Trophoblast cell (in vitro differentiated cells and primary cell): ENCODE measurements around the gene ARAP2.

ENCODE experiments used
- DNase-seq, 2 donors: peaks; one replicate each; pipeline ENCODE4 v3.0.0-alpha.2; 2016
- H2AFZ ChIP-seq: 2 replicates; pipeline ENCODE4 v1.6.1; 2013; ENCODE audit warnings: low read length, moderate library complexity, mild to moderate bottlenecking; ENCODE audit not compliant: insufficient read depth, poor library complexity
- H2AK5ac ChIP-seq: 2 replicates; pipeline ENCODE4 v1.6.1; 2013; ENCODE audit warnings: mild to moderate bottlenecking, low read length
- H2BK120ac ChIP-seq: 2 replicates; pipeline ENCODE4 v1.6.1; 2013; ENCODE audit warnings: low read length, mild to moderate bottlenecking, moderate library complexity; ENCODE audit not compliant: insufficient read depth, poor library complexity
- H2BK12ac ChIP-seq: 2 replicates; pipeline ENCODE4 v1.6.1; 2013; ENCODE audit warnings: mild to moderate bottlenecking, low read length, moderate library complexity
- H2BK5ac ChIP-seq: 2 replicates; pipeline ENCODE4 v1.6.1; 2013; ENCODE audit warnings: low read length, low read depth, moderate library complexity, mild to moderate bottlenecking; ENCODE audit not compliant: poor library complexity
- H3K14ac ChIP-seq: 2 replicates; pipeline ENCODE4 v1.6.1; 2013; ENCODE audit warnings: mild to moderate bottlenecking, low read length
- H3K18ac ChIP-seq: 2 replicates; pipeline ENCODE4 v1.6.1; 2013; ENCODE audit warnings: mild to moderate bottlenecking, low read length
- H3K23ac ChIP-seq: 2 replicates; pipeline ENCODE4 v1.6.1; 2013; ENCODE audit warnings: low read length
- H3K27ac ChIP-seq: 2 replicates; pipeline ENCODE4 v1.5.1; 2013; ENCODE audit warnings: low read depth, mild to moderate bottlenecking, inconsistent platforms, low read length, moderate library complexity
- H3K27me3 ChIP-seq: 2 replicates; pipeline ENCODE4 v1.6.1; 2013; ENCODE audit warnings: inconsistent platforms, mild to moderate bottlenecking, low read length, moderate library complexity; ENCODE audit not compliant: insufficient read depth
- H3K36me3 ChIP-seq, 2 experiments: 1 replicate in 1 of 2; 2 replicates in 1 of 2; pipeline ENCODE4 v1.6.1; 2013; ENCODE audit warnings: low read length in 2 of 2, mild to moderate bottlenecking in 2 of 2, moderate library complexity in 1 of 2; ENCODE audit not compliant: insufficient read depth in 2 of 2, control insufficient read depth in 1 of 2
- H3K4ac ChIP-seq: 2 replicates; pipeline ENCODE4 v1.6.1; 2013; ENCODE audit warnings: low read depth, mild to moderate bottlenecking, low read length, moderate library complexity
- H3K4me1 ChIP-seq, 2 experiments: 1 replicate in 1 of 2; 2 replicates in 1 of 2; pipeline ENCODE4 v1.6.1; 2013; ENCODE audit warnings: low read length in 2 of 2, mild to moderate bottlenecking in 2 of 2, moderate library complexity in 1 of 2; ENCODE audit not compliant: insufficient read depth in 2 of 2, control insufficient read depth in 1 of 2
- H3K4me2 ChIP-seq: 2 replicates; pipeline ENCODE4 v1.6.1; 2013; ENCODE audit warnings: inconsistent platforms, mild to moderate bottlenecking, low read length, moderate library complexity
- H3K4me3 ChIP-seq: 2 replicates; pipeline ENCODE4 v1.5.1; 2013; ENCODE audit warnings: mild to moderate bottlenecking, low read depth, low read length, inconsistent platforms
- H3K79me1 ChIP-seq: one replicate; pipeline ENCODE4 v1.6.1; 2013; ENCODE audit warnings: low read length
- H3K79me2 ChIP-seq: 2 replicates; pipeline ENCODE4 v1.6.1; 2013; ENCODE audit warnings: low read length, mild to moderate bottlenecking; ENCODE audit not compliant: control insufficient read depth, insufficient read depth, poor library complexity
- H3K9ac ChIP-seq: 2 replicates; pipeline ENCODE4 v1.6.1; 2013; ENCODE audit warnings: mild to moderate bottlenecking, low read length
- H3K9me3 ChIP-seq: 2 replicates; pipeline ENCODE4 v1.6.1; 2013; ENCODE audit warnings: low read depth, mild to moderate bottlenecking, control low read depth, inconsistent platforms, low read length; ENCODE audit not compliant: insufficient read depth
- H4K12ac ChIP-seq: 2 replicates; pipeline ENCODE4 v1.6.1; 2013; ENCODE audit warnings: low read depth, mild to moderate bottlenecking, low read length, moderate library complexity
- H4K8ac ChIP-seq: 2 replicates; pipeline ENCODE4 v1.6.1; 2013; ENCODE audit warnings: low read depth, mild to moderate bottlenecking, low read length, moderate library complexity
- H4K91ac ChIP-seq: one replicate; pipeline ENCODE4 v1.6.1; 2013; ENCODE audit warnings: low read depth, mild to moderate bottlenecking, low read length, moderate library complexity
- WGBS: extraction: QIAGEN DNeasy Blood & Tissue Kit; methylation state at CpG from one replicate; pipeline ENCODE4 v1.1.7; 2013; ENCODE audit warnings: missing lambda C conversion rate; ENCODE audit not compliant: insufficient read length, insufficient coverage; ENCODE audit errors: extremely low coverage; 5-methylcytosine and 5-hydroxymethylcytosine counted together

ARAP2 gene

GRCh38 chr4:36078319-36078718 is 166.0 kb downstream of the ARAP2 start:
- H3K4me2 ChIP-seq = no peak overlapping the region
- no peak overlapping the region for H2AK5ac ChIP-seq
- H3K23ac ChIP-seq = no peak overlapping the region
- no peak for DNase-seq
- no peak overlapping the region for H3K4ac ChIP-seq
- no peak overlapping the region for H4K8ac ChIP-seq
- no peaks in the 10 kb centered on the region for H3K36me3 ChIP-seq
- no peak overlapping the region for H4K91ac ChIP-seq
- no peak overlapping the region for H3K27ac ChIP-seq
- H3K27me3 ChIP-seq = no peaks in the 10 kb centered on the region
- no peak overlapping the region for H4K12ac ChIP-seq
- no peak overlapping the region for H3K18ac ChIP-seq
- H3K9ac ChIP-seq = no peak overlapping the region
- no peak overlapping the region for H2BK12ac ChIP-seq
- H3K9me3 ChIP-seq = no peaks in the 10 kb centered on the region
- no peak overlapping the region for H3K4me3 ChIP-seq
- H3K79me2 ChIP-seq = no peaks in the 10 kb centered on the region
- H2BK120ac ChIP-seq = no peak overlapping the region
- no peaks in the 10 kb centered on the region for H3K4me1 ChIP-seq
- H2BK5ac ChIP-seq = no peak overlapping the region
- no peak overlapping the region for H3K14ac ChIP-seq
- no CpG with 5 or more reads among the region's 4 CpGs for WGBS
- no peak overlapping the region for H2AFZ ChIP-seq
- H3K79me1 ChIP-seq = no peaks in the 10 kb centered on the region

DNA sequence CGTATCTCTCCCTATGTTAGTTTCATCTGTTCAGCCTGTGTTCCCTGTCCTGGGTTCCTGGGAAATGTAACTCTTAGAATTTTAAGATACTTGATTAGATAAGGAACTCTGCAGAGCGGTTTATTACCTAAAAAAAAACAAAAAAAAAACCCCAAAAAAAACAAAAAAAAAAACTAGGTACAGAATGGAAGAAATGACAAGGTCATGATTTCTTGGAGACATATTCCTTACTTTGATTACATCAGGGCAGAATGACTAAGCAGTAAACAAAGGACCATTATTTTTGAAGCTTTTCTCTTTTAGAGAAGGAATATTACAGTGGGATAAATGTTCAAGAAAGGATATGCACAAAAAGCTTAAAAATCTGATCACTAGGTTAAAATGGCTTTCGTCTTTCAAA is 171.8 kb downstream of the ARAP2 start:
- no peaks in the 10 kb centered on the region for H3K79me1 ChIP-seq
- no peak overlapping the region for H2AK5ac ChIP-seq
- no peak overlapping the region for H2BK120ac ChIP-seq
- H2BK5ac ChIP-seq = no peak overlapping the region
- H3K4me2 ChIP-seq = no peak overlapping the region
- H3K27me3 ChIP-seq = no peaks in the 10 kb centered on the region
- no peaks in the 10 kb centered on the region for H3K79me2 ChIP-seq
- no peak overlapping the region for H3K27ac ChIP-seq
- H3K36me3 ChIP-seq = no peaks in the 10 kb centered on the region
- no peak overlapping the region for H2AFZ ChIP-seq
- no peak overlapping the region for H4K12ac ChIP-seq
- H3K18ac ChIP-seq = no peak overlapping the region
- no peak overlapping the region for H2BK12ac ChIP-seq
- H3K9me3 ChIP-seq = no peaks in the 10 kb centered on the region
- no CpG with 5 or more reads among the region's 3 CpGs for WGBS
- no peak overlapping the region for H4K8ac ChIP-seq
- no peak overlapping the region for H3K23ac ChIP-seq
- H3K4me3 ChIP-seq = no peak overlapping the region
- DNase-seq = no peak
- H3K4ac ChIP-seq = no peak overlapping the region
- H4K91ac ChIP-seq = no peak overlapping the region
- no peak overlapping the region for H3K14ac ChIP-seq
- H3K4me1 ChIP-seq = no peaks in the 10 kb centered on the region
- no peak overlapping the region for H3K9ac ChIP-seq

- Histone ChIP-seq H2BK12ac (no peak overlapping the region), H3K9me3 (no peaks in the 10 kb centered on the region), H3K4me2 (no peak overlapping the region), H2BK5ac (no peak overlapping the region), H3K23ac (no peak overlapping the region), H3K9ac (no peak overlapping the region), H2AFZ (no peak overlapping the region), H3K14ac (no peak overlapping the region), H3K27ac (no peak overlapping the region), H3K18ac (no peak overlapping the region), H3K4me1 (peaks cover 0 to 4% of the 10 kb centered on the region in 2 experiments), H4K8ac (no peak overlapping the region), H3K4ac (no peak overlapping the region), H2AK5ac (no peak overlapping the region), H4K91ac (no peak overlapping the region), H3K27me3 (no peaks in the 10 kb centered on the region), H2BK120ac (no peak overlapping the region), H3K79me2 (peaks cover 3% of the 10 kb centered on the region), H4K12ac (no peak overlapping the region), H3K4me3 (no peak overlapping the region), H3K79me1 (no peaks in the 10 kb centered on the region), H3K36me3 (peaks cover 2 to 3% of the 10 kb centered on the region in 2 experiments)
- no peak for DNase-seq
- WGBS = no CpG with 5 or more reads among the region's 2 CpGs
Measured at GRCh38 chr4:36067116-36067515, 177.2 kb downstream of the ARAP2 start.

DNA sequence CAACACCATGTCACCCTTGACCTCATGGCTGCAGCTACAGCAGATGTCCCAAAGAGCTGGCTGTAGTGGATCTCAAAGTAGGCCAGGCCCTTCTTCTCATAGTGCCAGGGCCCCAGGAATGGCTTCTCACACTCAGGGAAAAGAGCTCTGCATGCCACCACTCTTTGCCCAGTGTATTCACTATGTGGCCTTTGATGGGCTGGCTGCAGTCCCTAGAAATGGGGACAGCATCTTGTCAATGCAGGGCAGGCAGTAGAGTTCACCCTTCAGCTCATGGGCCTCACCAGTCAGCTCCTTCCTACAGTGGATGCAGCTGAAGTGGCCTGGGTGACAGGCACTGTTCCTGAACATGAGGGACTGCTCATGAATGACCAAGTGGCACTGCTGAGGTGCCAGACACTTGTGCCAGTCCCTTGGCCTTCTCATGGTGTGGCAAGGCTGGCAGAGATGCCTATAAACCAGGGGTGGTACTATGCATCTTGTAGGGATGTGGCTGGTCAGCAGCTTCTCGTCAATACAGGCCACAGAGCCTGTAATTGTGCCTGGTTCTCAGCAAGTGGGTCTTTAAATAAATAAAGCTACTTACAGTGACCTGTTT is 178.9 kb downstream of the ARAP2 start:
- H4K12ac ChIP-seq = no peak overlapping the region
- H3K79me2 ChIP-seq = peaks cover 3% of the 10 kb centered on the region
- no peak overlapping the region for H2AK5ac ChIP-seq
- H4K91ac ChIP-seq = no peak overlapping the region
- H3K79me1 ChIP-seq = no peaks in the 10 kb centered on the region
- no peak overlapping the region for H3K4me3 ChIP-seq
- H3K4ac ChIP-seq = no peak overlapping the region
- H3K9ac ChIP-seq = no peak overlapping the region
- H3K23ac ChIP-seq = no peak overlapping the region
- DNase-seq = no peak
- H3K14ac ChIP-seq = no peak overlapping the region
- no CpG with 5 or more reads among the region's 1 CpG for WGBS
- H3K18ac ChIP-seq = no peak overlapping the region
- H3K4me2 ChIP-seq = no peak overlapping the region
- H3K4me1 ChIP-seq = peaks cover 0 to 4% of the 10 kb centered on the region in 2 experiments
- H2BK120ac ChIP-seq = no peak overlapping the region
- no peaks in the 10 kb centered on the region for H3K27me3 ChIP-seq
- H2BK12ac ChIP-seq = no peak overlapping the region
- peaks cover 2 to 3% of the 10 kb centered on the region in 2 experiments for H3K36me3 ChIP-seq
- no peak overlapping the region for H4K8ac ChIP-seq
- H2BK5ac ChIP-seq = no peak overlapping the region
- no peak overlapping the region for H2AFZ ChIP-seq
- H3K9me3 ChIP-seq = no peaks in the 10 kb centered on the region
- no peak overlapping the region for H3K27ac ChIP-seq
